ENCODE results near the gene ARHGAP11A.

DNA sequence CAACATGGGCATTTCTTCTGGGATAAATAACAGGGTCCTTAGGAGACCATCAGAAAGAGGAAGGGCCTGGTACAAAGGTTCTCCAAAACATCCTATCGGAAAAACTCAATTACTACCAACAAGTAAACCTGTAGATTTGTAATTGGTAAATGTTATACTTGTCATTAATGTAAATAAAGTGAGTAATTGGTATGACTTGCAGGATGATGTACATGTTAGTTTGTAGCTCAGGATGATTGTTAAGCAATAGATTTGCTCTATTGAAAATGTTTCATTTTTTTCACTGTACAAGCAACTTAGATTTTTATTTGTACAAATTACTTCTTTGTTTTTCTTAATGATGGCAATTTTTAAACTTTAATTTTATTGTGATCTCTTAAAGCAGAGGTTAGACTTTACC is 22.4 kb downstream of the ARHGAP11A start:
- TF ChIP-seq EZH2 (IDR thresholded peaks at IDR 0.05): no peak
- TF ChIP-seq FOXP2 (optimal IDR thresholded peaks at IDR 0.05; ENCODE audit: control extremely low read depth, extremely low read length, insufficient read depth): no peak
- no peak for TF ChIP-seq POLR2AphosphoS5 (IDR thresholded peaks at IDR 0.05; ENCODE audit: borderline replicate concordance, low read depth, low read length)
